T-helper 9 cell (primary cell): Measurements from ENCODE around the gene BRD3.

Source experiments
- DNase-seq: peaks from one replicate; pipeline ENCODE4 v3.0.0-alpha.2; 2020

The BRD3 gene

GRCh38 chr9:134053941-134054761, 13.7 kb downstream of the BRD3 start:
- no peak for DNase-seq

- DNase-seq, result no peak
These were observed 14.4 kb downstream of the BRD3 start for GRCh38 chr9:134053401-134053871.

DNA sequence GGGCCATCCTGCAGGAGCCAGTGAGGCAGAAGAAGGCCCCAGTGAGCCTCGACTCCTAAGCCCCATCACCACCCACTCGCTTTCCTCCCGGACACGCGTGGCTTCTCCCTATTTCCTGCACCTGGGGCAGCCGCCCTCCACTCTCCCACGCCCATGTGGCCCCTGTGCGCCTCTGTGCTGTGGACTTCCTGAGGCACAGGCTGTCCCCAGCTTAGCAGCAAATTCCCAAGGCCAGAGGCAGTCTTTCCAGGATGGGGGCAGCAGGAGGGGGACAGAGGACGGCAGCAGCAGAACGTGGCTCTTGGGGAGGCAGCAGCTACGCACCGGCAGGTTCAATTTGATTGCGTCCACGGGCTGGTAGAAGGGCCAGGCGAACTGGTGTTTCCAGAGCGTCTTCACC, 14.9 kb downstream of the BRD3 start:
- DNase-seq, result no peak

DNA sequence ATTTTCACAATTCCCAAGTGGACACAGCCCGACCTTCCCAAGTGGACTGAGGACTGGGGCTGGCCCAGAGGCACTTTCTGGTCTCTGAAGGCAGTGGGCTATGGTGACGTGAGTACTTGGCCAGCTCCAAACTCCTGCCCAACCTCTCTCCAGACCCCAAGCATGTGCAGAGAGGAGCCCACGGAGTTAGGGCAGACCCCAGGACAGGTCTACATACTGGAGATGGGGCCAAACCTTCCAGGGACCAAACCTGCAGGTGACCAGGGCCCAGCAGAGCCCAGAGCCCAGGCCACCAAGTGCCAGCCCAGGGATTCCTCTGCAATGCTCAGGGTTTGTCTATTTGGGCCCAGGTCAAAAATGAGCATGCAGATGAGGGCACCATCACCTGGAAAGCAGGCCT, 15.3 kb downstream of the BRD3 start:
- DNase-seq, result no peak

DNA sequence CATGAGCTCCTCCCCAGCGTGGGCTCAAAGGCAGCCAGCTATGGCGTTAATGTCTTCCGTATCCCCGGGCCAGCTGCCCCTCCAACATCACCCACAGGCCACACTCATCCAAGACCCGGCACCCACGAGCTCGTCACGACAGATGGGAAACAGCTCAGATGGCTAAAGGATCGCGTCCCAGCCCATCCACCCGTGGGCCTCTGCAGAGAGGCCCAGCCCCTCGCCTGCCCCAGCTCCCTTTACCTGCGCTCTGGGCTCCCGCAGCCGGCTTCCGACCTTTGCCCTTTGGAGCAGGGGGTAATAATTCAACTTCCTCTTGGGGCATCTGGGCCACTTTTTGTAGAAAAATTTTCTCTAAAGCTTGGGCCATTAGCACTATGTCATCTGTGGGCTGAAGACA, 16.5 kb downstream of the BRD3 start:
- no peak for DNase-seq

DNA sequence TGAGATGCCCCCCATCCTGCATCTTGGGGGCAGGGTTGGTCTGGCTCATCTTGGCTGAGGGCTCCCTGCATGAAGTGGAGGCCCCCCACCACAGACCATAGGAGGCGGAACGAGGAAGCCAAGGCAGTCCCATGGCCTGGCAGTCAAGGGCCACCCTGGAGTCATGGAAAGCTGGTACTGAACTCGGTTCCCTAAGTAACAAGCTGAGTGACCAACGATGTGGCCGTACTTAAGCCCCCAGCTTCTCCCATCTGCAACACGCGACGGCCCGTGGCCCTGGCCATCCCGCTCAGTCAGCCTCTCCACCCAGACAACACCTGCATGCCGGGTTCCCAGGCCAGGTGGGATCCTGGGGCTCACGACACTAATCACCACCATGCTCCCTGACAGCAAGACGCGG, 17.1 kb downstream of the BRD3 start:
- DNase-seq, result no peak

DNA sequence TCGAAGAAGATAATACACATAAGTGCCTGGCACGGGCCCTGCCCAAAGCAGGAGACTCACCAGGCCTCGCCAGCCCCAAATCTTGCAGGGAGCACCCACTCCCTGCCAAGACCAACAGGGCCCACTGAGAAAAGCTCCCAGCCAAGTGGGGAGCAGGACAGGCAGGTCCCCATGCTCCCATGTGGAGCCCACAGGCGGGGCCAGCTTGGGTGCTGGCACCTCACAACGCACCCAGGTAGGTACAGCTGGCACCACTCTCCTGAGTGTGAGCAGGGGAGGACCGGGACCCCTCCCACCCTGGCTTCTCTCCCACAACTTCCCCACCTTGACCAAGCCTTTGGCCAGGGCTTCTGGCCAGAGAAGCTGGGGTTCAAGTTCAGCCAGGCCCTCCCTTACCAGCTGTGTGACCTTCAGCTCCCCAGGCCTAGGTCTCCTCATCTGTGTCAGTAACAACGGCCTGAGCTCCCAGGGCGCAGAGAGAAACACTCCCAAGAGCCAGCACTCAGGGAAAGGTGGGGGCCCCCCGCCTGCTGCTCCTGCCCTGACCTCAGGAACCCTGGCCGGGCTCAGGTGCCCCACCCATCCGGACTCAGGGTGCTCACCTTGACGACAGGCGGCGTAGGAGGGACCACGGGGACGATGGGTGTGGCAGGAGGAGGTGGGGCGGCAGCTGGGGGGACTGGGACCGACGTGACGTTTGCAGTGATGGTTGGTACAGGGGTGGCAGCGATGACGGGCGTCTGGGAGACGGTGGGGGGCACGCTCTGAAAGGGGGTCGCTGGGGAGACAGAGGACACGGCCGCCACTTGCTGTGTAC, 17.8 kb downstream of the BRD3 start:
- DNase-seq, result no peak

DNA sequence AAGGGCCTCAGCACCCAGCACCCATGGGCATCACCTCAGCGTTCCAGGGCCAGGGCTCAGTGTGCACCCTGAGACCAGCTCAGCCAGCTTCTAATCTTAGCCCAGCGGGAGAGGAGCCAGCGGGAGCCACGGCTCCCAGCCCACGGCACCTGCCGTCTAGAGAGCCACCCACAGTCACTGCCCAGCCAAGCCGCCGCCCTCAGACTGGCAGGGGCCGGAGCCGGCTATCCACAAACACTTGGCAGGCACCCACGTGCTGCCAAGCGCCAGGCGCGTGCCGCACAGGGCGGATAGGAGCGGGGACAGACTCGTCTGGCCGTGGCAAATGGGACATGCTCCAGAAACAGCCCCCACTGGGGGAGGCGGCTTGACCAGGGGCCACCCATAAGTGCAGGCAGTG, 18.6 kb downstream of the BRD3 start:
- no peak for DNase-seq

DNA sequence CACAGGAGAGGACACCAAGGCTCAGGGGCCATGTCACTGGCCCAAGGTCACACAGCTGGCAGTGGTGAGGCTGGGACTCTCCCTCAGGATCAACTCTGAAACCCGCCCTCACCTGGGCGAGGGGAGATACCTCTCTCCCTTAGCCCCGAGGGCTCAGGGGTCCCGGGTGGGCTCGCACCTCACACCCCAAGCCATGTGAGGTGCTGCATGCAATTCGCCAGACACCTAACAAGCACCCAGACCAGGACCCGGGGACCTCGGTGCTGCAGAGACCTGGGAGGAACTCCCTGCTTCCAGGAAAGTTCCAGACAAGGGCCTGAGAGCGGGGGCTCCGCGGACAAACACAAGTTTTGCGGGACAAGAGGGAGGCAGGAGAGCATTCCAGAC, 19.3 kb downstream of the BRD3 start:
- no peak for DNase-seq

DNA sequence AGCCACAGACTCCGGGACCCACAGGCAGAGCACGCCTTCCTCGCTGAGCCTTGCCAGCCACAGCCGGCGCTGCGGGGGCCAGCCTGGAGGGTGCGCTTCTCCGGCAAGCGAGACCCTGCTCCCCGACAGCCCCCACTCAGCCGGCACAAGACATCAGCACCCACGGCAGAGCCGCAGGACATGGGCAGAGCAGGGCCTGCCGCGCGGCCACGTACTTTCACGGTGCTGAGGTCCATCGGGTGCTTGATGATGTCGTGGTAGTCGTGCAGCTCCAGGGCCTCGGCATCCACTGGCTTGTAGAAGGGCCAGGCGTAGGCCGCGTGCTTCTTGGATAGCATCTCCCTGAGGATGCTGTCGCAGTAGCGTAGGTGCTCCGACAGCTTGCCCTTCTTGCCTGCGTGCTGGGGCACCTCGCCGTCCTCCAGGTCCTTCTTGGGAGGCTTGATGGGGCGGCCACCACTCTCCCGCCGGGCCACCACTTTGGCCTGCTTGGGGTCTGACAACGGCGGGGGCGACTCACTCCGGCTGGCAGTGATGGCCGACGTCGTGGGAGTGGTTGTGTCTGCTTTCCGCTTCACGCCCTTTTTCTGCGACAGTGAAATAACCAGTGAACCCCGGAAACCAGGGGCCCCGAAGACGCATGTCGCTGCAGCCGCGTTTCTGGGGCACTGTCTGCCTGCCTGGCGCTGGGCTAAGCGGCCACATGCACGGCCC, 19.8 kb downstream of the BRD3 start:
- DNase-seq, result no peak

DNA sequence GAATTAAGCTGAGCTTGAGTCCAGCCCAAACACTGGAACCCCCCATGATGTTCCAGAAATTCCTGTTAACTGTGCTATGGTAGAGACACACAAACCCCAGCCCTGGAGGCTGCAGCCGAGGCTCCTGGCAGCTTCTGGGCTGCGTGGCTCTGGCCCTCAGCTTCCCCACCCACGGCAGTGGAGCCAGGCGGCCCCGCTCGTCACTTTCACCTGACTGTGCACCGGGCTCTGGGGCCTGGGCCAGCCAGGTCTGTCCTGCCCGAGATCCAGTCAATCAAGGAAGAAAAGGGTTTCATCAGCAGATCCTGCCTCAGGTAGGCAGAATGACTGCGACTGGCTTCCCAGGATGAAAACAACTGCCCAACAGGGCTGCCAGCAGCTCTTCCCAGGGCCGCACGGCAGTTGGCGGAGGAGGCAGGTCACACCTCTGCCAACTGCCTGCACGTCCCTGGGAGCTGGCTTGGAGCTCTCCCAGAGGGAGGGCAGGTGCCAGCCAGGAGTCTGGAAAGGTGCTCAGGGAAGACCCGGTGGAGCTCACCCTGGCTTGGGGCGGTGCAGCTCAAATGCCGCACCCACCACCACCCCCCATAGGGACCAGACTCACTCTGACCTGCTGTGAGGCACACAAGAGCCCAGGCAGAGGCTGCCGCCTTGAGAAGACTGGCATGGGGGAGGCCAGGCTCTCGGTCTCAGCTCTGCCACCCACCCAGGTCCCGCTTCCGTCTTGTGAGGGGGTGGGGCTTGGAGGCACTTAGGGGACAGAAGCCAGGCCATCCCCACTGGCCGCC, 20.7 kb downstream of the BRD3 start:
- DNase-seq, result no peak

- DNase-seq, result no peak
These were observed 21.8 kb downstream of the BRD3 start for GRCh38 chr9:134045841-134046544.

GRCh38 chr9:134044944-134045343, 22.9 kb downstream of the BRD3 start:
- DNase-seq, result no peak

GRCh38 chr9:134043531-134043988, 24.3 kb downstream of the BRD3 start:
- DNase-seq, result no peak

DNA sequence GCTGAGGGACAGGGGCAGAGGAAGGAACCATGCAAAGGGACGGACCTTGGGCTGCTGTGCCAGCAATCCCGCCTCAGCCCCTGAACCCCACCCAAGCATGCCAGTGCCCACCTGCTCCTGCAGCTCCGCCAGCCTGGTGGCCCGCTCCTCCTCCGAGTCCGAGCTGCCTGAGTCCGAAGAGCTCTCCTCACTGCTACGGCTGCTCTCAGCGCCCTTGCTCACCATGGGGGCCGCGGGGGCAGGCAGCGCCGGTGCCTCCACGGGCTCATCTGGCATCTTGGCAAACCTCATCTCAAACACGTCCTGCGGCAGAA, 26.2 kb downstream of the BRD3 start:
- no peak for DNase-seq

DNA sequence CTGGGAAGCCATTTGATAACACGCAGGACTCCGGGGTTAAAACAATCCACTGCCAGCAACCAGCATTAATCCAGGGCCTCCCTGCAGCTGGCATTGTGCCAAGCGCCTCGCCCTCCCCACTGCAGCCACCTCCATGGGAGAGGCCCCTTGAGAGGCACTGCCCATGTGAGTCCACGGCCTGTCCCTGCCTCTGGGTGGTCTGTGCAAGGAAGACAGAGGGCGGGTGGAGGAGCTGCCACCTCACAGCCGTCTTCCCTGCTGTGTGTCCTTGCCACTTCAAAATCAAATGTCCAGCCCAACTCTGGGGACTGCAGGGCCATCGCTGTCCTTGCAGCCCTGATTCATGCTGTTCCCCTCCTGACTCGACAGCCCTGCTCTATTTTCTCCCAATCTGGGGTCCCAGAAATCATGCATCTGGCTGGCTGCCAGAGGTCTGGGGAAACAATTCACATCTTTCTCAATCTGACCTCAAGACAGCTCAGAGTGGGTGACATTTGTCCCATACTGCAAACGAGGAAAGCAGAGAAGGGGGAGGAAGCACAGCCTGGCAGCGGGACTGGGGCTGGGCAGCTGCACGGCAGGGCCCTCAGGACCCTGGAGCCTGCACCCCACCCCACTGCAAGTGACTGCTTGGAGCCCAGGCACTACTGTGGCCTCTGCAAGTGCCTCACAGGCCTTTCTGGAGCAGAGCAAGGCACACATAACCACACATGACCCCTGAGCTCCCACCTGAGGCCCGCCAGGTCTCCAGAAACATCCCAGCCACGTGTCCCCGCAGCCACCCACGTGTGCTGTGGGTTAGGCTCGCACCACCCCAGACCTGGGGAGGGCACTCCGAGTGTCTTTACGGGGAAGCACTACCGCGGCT, 26.8 kb downstream of the BRD3 start:
- no peak for DNase-seq

DNA sequence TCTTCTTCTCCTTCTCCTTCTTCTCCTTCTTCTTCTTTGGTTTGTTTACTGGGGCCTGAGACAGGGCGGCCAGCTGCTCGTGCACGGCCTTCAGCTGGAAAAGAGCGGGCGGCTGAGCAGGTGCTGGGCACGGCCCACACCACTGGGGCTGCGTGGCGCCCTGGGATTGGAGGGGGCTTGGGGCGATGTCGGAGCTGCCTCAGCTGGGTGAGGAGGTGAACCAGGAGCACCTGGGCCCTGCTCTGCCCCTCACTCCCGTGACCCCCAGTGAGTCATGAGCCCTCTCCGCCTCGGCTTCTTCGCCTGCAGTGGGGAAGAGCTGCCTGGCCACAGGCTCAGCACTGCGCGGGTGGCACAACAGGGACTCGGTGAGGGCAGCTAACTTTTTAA, 27.7 kb downstream of the BRD3 start:
- no peak for DNase-seq

GRCh38 chr9:134039386-134040175, 28.2 kb downstream of the BRD3 start:
- DNase-seq, result no peak

- no peak for DNase-seq
These were observed 30.2 kb downstream of the BRD3 start for GRCh38 chr9:134037641-134038040.

GRCh38 chr9:134036130-134036529, 31.7 kb downstream of the BRD3 start:
- DNase-seq, result no peak
